B cell (primary cell): ENCODE measurements around the gene GATA1. TPM values are rescaled to one million over a fixed set of nuclear protein-coding genes. Genes with fewer than 3 reads are reported as not detected.

Source experiments
- ATAC-seq: fragments of 200-7000 bp; cut with Tn5 transposase; one replicate; pipeline ENCODE4 v1.10.0; 2021; ENCODE audit warnings: low read depth, mild to moderate bottlenecking, moderate number of reproducible peaks, moderate library complexity
- CTCF ChIA-PET: fragments of 350-600 bp; sonication (Branson Sonifier 250); formaldehyde crosslinking; loops from one replicate; lab custom pipeline; 2021; ENCODE audit warnings: antibody characterized with exemption, inconsistent platforms; lab: Charles Lee
- POLR2A ChIA-PET: fragments of 350-600 bp; sonication (Branson Sonifier 250); formaldehyde crosslinking; loops from one replicate; lab custom pipeline; 2021; ENCODE audit warnings: antibody characterized with exemption; lab: Charles Lee
- DNase-seq: peaks from one replicate; pipeline ENCODE4 v3.0.0; 2013
- H2AFZ ChIP-seq: 2 replicates; pipeline ENCODE4 v1.6.1; 2012; ENCODE audit warnings: mild to moderate bottlenecking, low read depth, low read length; ENCODE audit not compliant: insufficient read depth, poor library complexity, severe bottlenecking
- H3K27ac ChIP-seq, 2 donors: 1 replicate in 1 of 2; 2 replicates in 1 of 2; pipeline ENCODE4 v1.5.1; 2012 to 2013; ENCODE audit warnings: low read length in 2 of 2, mild to moderate bottlenecking in 2 of 2, moderate library complexity in 1 of 2
- H3K27me3 ChIP-seq, 4 experiments: fragments of 200-600 bp in 1 of 4; sonication (generic) in 1 of 4; replicated peaks in 1 of 4; 1 replicate in 2 of 4; 2 replicates in 2 of 4; pipeline versions ENCODE4 v1.6.1 to v1.7.0; 2013 to 2016; ENCODE audit warnings: low read length in 3 of 4, mild to moderate bottlenecking in 2 of 4, mixed read lengths in 1 of 4, moderate library complexity in 1 of 4; ENCODE audit not compliant: insufficient read depth in 4 of 4, control insufficient read depth in 3 of 4; ENCODE audit errors: control extremely low read depth in 1 of 4
- H3K36me3 ChIP-seq, 2 experiments: replicated peaks in 1 of 2; 1 replicate in 1 of 2; 2 replicates in 1 of 2; pipeline versions ENCODE4 v1.6.1 to v1.7.1; 2013; ENCODE audit warnings: low read length in 1 of 2; ENCODE audit not compliant: insufficient read depth in 2 of 2, control insufficient read depth in 1 of 2; ENCODE audit errors: control extremely low read depth in 1 of 2, extremely low read depth in 1 of 2
- H3K4me1 ChIP-seq, 2 donors: fragments of 200-600 bp in 1 of 2; sonication (generic) in 1 of 2; 1 replicate in 1 of 2; 2 replicates in 1 of 2; pipeline versions ENCODE4 v1.5.1 to v1.6.1; 2013 to 2017; ENCODE audit warnings: low read length in 2 of 2; ENCODE audit not compliant: control insufficient read depth in 2 of 2, insufficient read depth in 2 of 2
- H3K4me2 ChIP-seq: replicated peaks from 2 replicates; pipeline ENCODE3; 2012; ENCODE audit warnings: mild to moderate bottlenecking, low read depth, low read length; ENCODE audit not compliant: poor library complexity, severe bottlenecking
- H3K4me3 ChIP-seq, 5 experiments: fragments of 200-600 bp in 1 of 5; sonication (generic) in 1 of 5; 1 replicate in 3 of 5; 2 replicates in 2 of 5; pipeline versions ENCODE4 v1.5.1 to v1.7.0; 2011 to 2016; ENCODE audit warnings: low read length in 4 of 5, mild to moderate bottlenecking in 4 of 5, low read depth in 2 of 5, control low read depth in 1 of 5, moderate library complexity in 1 of 5; ENCODE audit not compliant: insufficient read depth in 1 of 5; ENCODE audit errors: control extremely low read depth in 1 of 5, extremely low read depth in 1 of 5
- H3K79me2 ChIP-seq: fragments of 200-600 bp; sonication (generic); one replicate; pipeline ENCODE4 v1.6.0; 2016; ENCODE audit warnings: low read length; ENCODE audit not compliant: control insufficient read depth, insufficient read depth
- H3K9ac ChIP-seq: fragments of 200-600 bp; sonication (generic); 2 replicates; pipeline ENCODE4 v1.6.1; 2017; ENCODE audit warnings: mild to moderate bottlenecking, low read length, moderate library complexity
- H3K9me3 ChIP-seq, 3 donors: one replicate each; pipeline versions ENCODE4 v1.6.1 to v1.7.1; 2013; ENCODE audit warnings: low read length in 2 of 3; ENCODE audit not compliant: control insufficient read depth in 2 of 3, insufficient read depth in 1 of 3; ENCODE audit errors: control extremely low read depth in 1 of 3
- H4K20me1 ChIP-seq: 2 replicates; pipeline ENCODE4 v1.6.0; 2012; ENCODE audit warnings: mild to moderate bottlenecking, low read length; ENCODE audit not compliant: insufficient read depth, control insufficient read depth, poor library complexity, severe bottlenecking
- H3K27ac Mint-ChIP-seq: one replicate; pipeline ENCODE4 v1.8.0; 2021; ENCODE audit warnings: mixed read lengths
- H3K27me3 Mint-ChIP-seq: one replicate; pipeline ENCODE4 v1.8.0; 2021; ENCODE audit warnings: mixed read lengths
- H3K4me1 Mint-ChIP-seq: one replicate; pipeline ENCODE4 v1.8.0; 2021; ENCODE audit warnings: mixed read lengths
- H3K4me3 Mint-ChIP-seq: one replicate; pipeline ENCODE4 v1.8.0; 2021; ENCODE audit warnings: mixed read lengths
- H3K9me3 Mint-ChIP-seq: one replicate; pipeline ENCODE4 v1.8.0; 2022; ENCODE audit warnings: mixed read lengths; ENCODE audit not compliant: insufficient read depth
- CTCF ChIP-seq: fragments of 200-600 bp; IDR thresholded peaks from one replicate; pipeline ENCODE4 v1.8.0; 2022; ENCODE audit warnings: antibody characterized with exemption, mild to moderate bottlenecking
- EZH2 ChIP-seq: IDR thresholded peaks from 2 replicates; pipeline ENCODE4 v1.6.1; 2012; ENCODE audit warnings: borderline replicate concordance, low read depth, mild to moderate bottlenecking, moderate library complexity, low read length; ENCODE audit not compliant: insufficient read depth, poor library complexity, severe bottlenecking
- WGBS: methylation state at CpG from one replicate; pipeline ENCODE4 v1.1.5; 2013; ENCODE audit warnings: missing lambda C conversion rate; ENCODE audit not compliant: insufficient coverage; 5-methylcytosine and 5-hydroxymethylcytosine counted together
- intact Hi-C: fragments of 100-400 bp; cut with micrococcal nuclease; formaldehyde crosslinking; loops from one replicate; pipeline ENCODE4 v1.10.0; 2022
- polyA plus RNA-seq: library from polyadenylated mRNA; depleted of rRNA; stranded (reverse); fragments of >200 nt; gene quantifications from 2 replicates; pipeline ENCODE4 v1.2.3, GENCODE V29; 2012
- total RNA-seq, 2 donors: library from RNA; stranded (reverse); fragments of 120-200 nt in 1 of 2; gene quantifications; 1 replicate in 1 of 2; 2 replicates in 1 of 2; pipeline versions ENCODE4 v1.2.3 to v1.2.4, GENCODE V29; 2013 to 2022

Gene GATA1
- total and polyA plus RNA-seq, 2 donors (not counting 1 experiment from before 2014, with no cell fraction given): not detected

GRCh38 chrX:48801280-48802088, 15.1 kb downstream of the GATA1 start, which contains the start of gene HDAC6:
TSS of gene HDAC6 (plus strand) at chrX:48802067. CDS start at chrX:48802693, 626 bp downstream.
- H3K4me2 ChIP-seq: peak within 1 kb of the TSS; percentile 77
- no peaks in the 10 kb centered on the region for H3K79me2 ChIP-seq
- no peaks in the 10 kb centered on the region for H4K20me1 ChIP-seq
- Mint-ChIP-seq H3K4me3 (peak within 1 kb of the TSS; percentile 96), H3K4me1 (peaks cover 14% of the 10 kb centered on the region), H3K27me3 (no peaks in the 10 kb centered on the region), H3K9me3 (no peaks in the 10 kb centered on the region), H3K27ac (peak within 1 kb of the TSS; percentile 98)
- H3K36me3 ChIP-seq: peaks cover 0 to 5% of the 10 kb centered on the region in 2 experiments
- H3K9ac ChIP-seq: peak within 1 kb of the TSS; percentile 78
- POLR2A ChIA-PET: interaction anchor here (0.6 to 1.5 kb wide), 9 partner anchors 65 to 1646 kb away, joined by 3 to 9 read pairs (median 4); partner anchors contain the start of genes PQBP1, TBC1D25 and TIMM17B
- H2AFZ ChIP-seq: peak within 1 kb of the TSS; percentile 83
- peak within 1 kb of the TSS; percentile 95 to 96 for H3K27ac ChIP-seq
- WGBS: under 1% methylated on average over 75 of the region's 89 CpGs
- intact Hi-C loops: loop anchor here (1.0 to 5.0 kb wide), 9 partner anchors 64 to 324 kb away; partner anchors contain the start of genes FTSJ1, PIM2, SUV39H1 and TFE3
- DNase-seq: peak; percentile 97
- peak within 1 kb of the TSS; percentile 65 to 82 (median 76) for H3K4me3 ChIP-seq
- no peaks in the 10 kb centered on the region for H3K9me3 ChIP-seq
- CTCF ChIA-PET: interaction anchor here (1.0 to 1.5 kb wide), 5 partner anchors 118 to 354 kb away, joined by 3 to 7 read pairs (median 3); partner anchors contain the start of gene WAS
- ATAC-seq: peak; percentile 80
- H3K4me1 ChIP-seq: peaks cover 4 to 16% of the 10 kb centered on the region in 2 donors
- no peaks in the 10 kb centered on the region for H3K27me3 ChIP-seq
- TF ChIP-seq CTCF (no peak), EZH2 (no peak)
